Hepatic stellate cell (primary cell): ENCODE measurements around the gene ENC1.
A peak's percentile ranks its signal among the peaks of the same experiment; 100 is the strongest.

Experiments used
- DNase-seq: peaks from one replicate; pipeline ENCODE4 v3.0.0; 2011; ENCODE audit warnings: low spot score

ENC1 gene

GRCh38 chr5:74631081-74631953 is 9.2 kb downstream of the ENC1 start:
- DNase-seq = peak; percentile 38

GRCh38 chr5:74630453-74631066 is 10.0 kb downstream of the ENC1 start:
- peak; percentile 73 for DNase-seq

- DNase-seq = no peak
Observed at GRCh38 chr5:74629326-74629725, 11.2 kb downstream of the ENC1 start.

- no peak for DNase-seq
Observed at GRCh38 chr5:74628359-74628758, 12.2 kb downstream of the ENC1 start.

GRCh38 chr5:74627646-74628279 is 12.8 kb downstream of the ENC1 start:
- no peak for DNase-seq

- DNase-seq = no peak
Observed at GRCh38 chr5:74626386-74627222, 13.9 kb downstream of the ENC1 start.

- no peak for DNase-seq
Observed at GRCh38 chr5:74625742-74626241, 14.7 kb downstream of the ENC1 start.

- no peak for DNase-seq
Observed at GRCh38 chr5:74624931-74625505, 15.5 kb downstream of the ENC1 start.

- DNase-seq = no peak
Observed at GRCh38 chr5:74624501-74624900, 16.0 kb downstream of the ENC1 start.

GRCh38 chr5:74623748-74624408 is 16.6 kb downstream of the ENC1 start:
- no peak for DNase-seq

GRCh38 chr5:74623006-74623611 is 17.4 kb downstream of the ENC1 start:
- no peak for DNase-seq

- DNase-seq = no peak
Observed at GRCh38 chr5:74622122-74622521, 18.4 kb downstream of the ENC1 start.

- no peak for DNase-seq
Observed at GRCh38 chr5:74621492-74621891, 19.0 kb downstream of the ENC1 start.

- no peak for DNase-seq
Observed at GRCh38 chr5:74619308-74619707, 21.2 kb downstream of the ENC1 start.

- no peak for DNase-seq
Observed at GRCh38 chr5:74618106-74618505, 22.4 kb downstream of the ENC1 start.

GRCh38 chr5:74617202-74617601 is 23.3 kb downstream of the ENC1 start:
- no peak for DNase-seq

- DNase-seq = no peak
Observed at GRCh38 chr5:74616236-74617146, 24.0 kb downstream of the ENC1 start.

GRCh38 chr5:74613283-74613682 is 27.2 kb downstream of the ENC1 start:
- no peak for DNase-seq

- DNase-seq = no peak
Observed at GRCh38 chr5:74612045-74612444, 28.5 kb downstream of the ENC1 start.
